Measurements from ENCODE around the gene HS1BP3. TPM values are rescaled to one million over a fixed set of nuclear protein-coding genes. Genes with fewer than 3 reads are reported as not detected.

HS1BP3 gene
- total RNA-seq, 4 donors from 2014 or later, result 7.1 to 41.8 (median 28.4) TPM

- intact Hi-C loops (cut with DNase I; ENCODE audit: low total_unique reads), result loop anchor here (5.0 kb wide), 1 partner anchor 294 kb away; no protein-coding TSS in a partner anchor
- Histone ChIP-seq H3K27ac (no peak overlapping the region), H3K4me1 (peaks cover 0 to 11% of the 10 kb centered on the region in 2 donors)
Observed at GRCh38 chr2:20668451-20668850, 17.6 kb upstream of the HS1BP3 start.

DNA sequence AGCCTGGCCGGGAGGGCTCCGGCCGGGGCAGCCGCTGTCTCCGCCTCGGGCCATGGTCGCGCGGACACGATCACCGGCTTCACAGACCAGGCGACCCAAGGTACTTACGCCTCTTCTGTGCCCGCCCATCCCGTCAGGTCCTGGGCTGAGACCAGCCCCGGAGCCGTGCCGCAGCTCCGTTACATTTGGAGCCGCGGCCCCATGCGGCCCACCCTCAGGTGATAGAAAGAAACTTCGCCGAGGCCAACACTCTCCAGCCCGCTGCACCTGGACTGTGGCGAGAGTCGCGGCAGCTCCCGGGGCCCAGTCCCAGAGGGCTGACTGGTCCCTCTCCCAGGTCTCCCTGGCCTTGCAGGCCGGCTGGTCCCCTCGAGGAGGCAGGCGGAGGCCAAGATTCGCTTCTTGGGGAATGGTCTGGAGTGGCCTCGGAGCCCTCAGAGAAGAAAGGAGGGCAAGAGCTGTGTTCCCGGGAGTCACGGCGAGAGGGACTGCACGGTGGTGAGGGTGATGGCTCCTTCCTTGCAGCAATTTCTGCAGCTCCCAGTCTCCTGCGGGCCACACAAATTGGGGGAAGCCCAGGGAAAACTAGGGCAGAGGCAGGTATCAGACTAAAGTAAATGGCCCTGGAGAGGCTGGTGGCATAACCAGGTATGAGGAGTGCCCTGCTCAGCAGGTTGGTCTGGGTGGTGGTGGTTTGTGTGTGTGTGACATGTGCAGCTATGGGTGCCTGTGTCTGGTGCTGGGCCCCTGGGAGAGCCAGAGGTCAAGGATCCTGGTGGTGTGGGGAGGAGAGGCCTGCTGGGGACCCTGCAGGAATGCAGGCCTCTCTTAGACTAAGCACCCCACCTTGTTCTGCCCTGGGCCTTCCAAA lies 16.9 kb upstream of the HS1BP3 start:
- intact Hi-C loops (cut with DNase I; ENCODE audit: low total_unique reads), result loop anchor here (5.0 kb wide), 1 partner anchor 295 kb away; no protein-coding TSS in a partner anchor
- Histone ChIP-seq H3K9me3 (no peaks in the 10 kb centered on the region), H3K4me3 (peak overlapping the region; percentile 45 to 53), H3K36me3 (no peaks in the 10 kb centered on the region), H3K4me1 (peaks cover 0 to 11% of the 10 kb centered on the region in 2 donors), H3K27ac (peak overlapping the region; percentile 69 to 73), H3K27me3 (peaks cover 0 to 6% of the 10 kb centered on the region in 2 donors)
- TF ChIP-seq CTCF (IDR thresholded peaks at IDR 0.05), result no peak
- no peak for TF ChIP-seq POLR2A (IDR thresholded peaks at IDR 0.05)
- DNase-seq, result no peak

More at GRCh38 chr2:20668451-20668850, 17.6 kb upstream of the HS1BP3 start:
- DNase-seq, result no peak
- Histone ChIP-seq H3K27me3 (peaks cover 0 to 6% of the 10 kb centered on the region in 2 donors), H3K36me3 (no peaks in the 10 kb centered on the region), H3K4me3 (no peak overlapping the region), H3K9me3 (no peaks in the 10 kb centered on the region)
- TF ChIP-seq CTCF (IDR thresholded peaks at IDR 0.05) (no peak), POLR2A (IDR thresholded peaks at IDR 0.05) (no peak)

GRCh38 chr2:20667151-20667530 lies 16.2 kb upstream of the HS1BP3 start:
- no peak for DNase-seq
- Histone ChIP-seq H3K4me3 (peak overlapping the region; percentile 52 to 53), H3K4me1 (peaks cover 0 to 11% of the 10 kb centered on the region in 2 donors), H3K9me3 (no peaks in the 10 kb centered on the region), H3K27ac (peak overlapping the region; percentile 69 to 73), H3K36me3 (no peaks in the 10 kb centered on the region), H3K27me3 (peaks cover 0 to 6% of the 10 kb centered on the region in 2 donors)
- TF ChIP-seq CTCF (IDR thresholded peaks at IDR 0.05) (no peak), POLR2A (IDR thresholded peaks at IDR 0.05) (no peak)
- intact Hi-C loops (cut with DNase I; ENCODE audit: low total_unique reads), result loop anchor here (5.0 kb wide), 1 partner anchor 295 kb away; no protein-coding TSS in a partner anchor

- TF ChIP-seq CTCF (IDR thresholded peaks at IDR 0.05), result peak in 2 of 4 experiments; percentile 41 to 51
- TF ChIP-seq POLR2A (IDR thresholded peaks at IDR 0.05), result peak in 1 of 2 donors; percentile 19
- Histone ChIP-seq H3K4me1 (peaks cover 0 to 11% of the 10 kb centered on the region in 2 donors), H3K36me3 (no peaks in the 10 kb centered on the region), H3K27me3 (peaks cover 0 to 6% of the 10 kb centered on the region in 2 donors), H3K27ac (peak within 1 kb of the TSS; percentile 69 to 73), H3K4me3 (peak within 1 kb of the TSS; percentile 52 to 53), H3K9me3 (no peaks in the 10 kb centered on the region)
- intact Hi-C loops (cut with DNase I; ENCODE audit: low total_unique reads), result loop anchor here (5.0 kb wide), 1 partner anchor 296 kb away; no protein-coding TSS in a partner anchor
- DNase-seq, result peak; percentile 61 to 77
Observed at GRCh38 chr2:20666304-20667150, 15.6 kb upstream of the HS1BP3 start, which contains the start of gene GDF7. TSS of gene GDF7 (plus strand) at chr2:20667144. CDS start at chr2:20667240, 96 bp downstream.
